GM10847 (cell line): Measurements from ENCODE around the gene LNX2.

ENCODE experiments used
- POLR2A ChIP-seq: IDR thresholded peaks from 2 replicates; pipeline ENCODE4 v1.6.1; 2011; ENCODE audit not compliant: insufficient read length; ENCODE audit errors: extremely low read depth

The LNX2 gene

GRCh38 chr13:27643334-27644132 is 23.2 kb upstream of the LNX2 start:
- no peak for TF ChIP-seq POLR2A

GRCh38 chr13:27641711-27642502 is 21.6 kb upstream of the LNX2 start:
- TF ChIP-seq POLR2A, result no peak

GRCh38 chr13:27639186-27639585 is 18.9 kb upstream of the LNX2 start:
- TF ChIP-seq POLR2A, result no peak

- TF ChIP-seq POLR2A, result no peak
These were observed 18.2 kb upstream of the LNX2 start for GRCh38 chr13:27638521-27638920.

GRCh38 chr13:27638001-27638400 is 17.7 kb upstream of the LNX2 start:
- no peak for TF ChIP-seq POLR2A

- TF ChIP-seq POLR2A, result no peak
These were observed 16.9 kb upstream of the LNX2 start for GRCh38 chr13:27637289-27637626.

- no peak for TF ChIP-seq POLR2A
These were observed 16.4 kb upstream of the LNX2 start for GRCh38 chr13:27636589-27637288.

GRCh38 chr13:27635266-27635665 is 14.9 kb upstream of the LNX2 start:
- TF ChIP-seq POLR2A, result no peak

GRCh38 chr13:27634791-27635190 is 14.5 kb upstream of the LNX2 start:
- TF ChIP-seq POLR2A, result no peak

GRCh38 chr13:27634231-27634630 is 13.9 kb upstream of the LNX2 start:
- TF ChIP-seq POLR2A, result no peak

- TF ChIP-seq POLR2A, result no peak
These were observed 12.3 kb upstream of the LNX2 start for GRCh38 chr13:27632648-27633047.

- no peak for TF ChIP-seq POLR2A
These were observed 11.9 kb upstream of the LNX2 start for GRCh38 chr13:27632214-27632613.

GRCh38 chr13:27631665-27632064 is 11.3 kb upstream of the LNX2 start:
- TF ChIP-seq POLR2A, result no peak

- no peak for TF ChIP-seq POLR2A
These were observed 10.8 kb upstream of the LNX2 start for GRCh38 chr13:27631156-27631555.

- no peak for TF ChIP-seq POLR2A
These were observed 7.8 kb upstream of the LNX2 start for GRCh38 chr13:27628081-27628480.

GRCh38 chr13:27627380-27627779 is 7.1 kb upstream of the LNX2 start:
- no peak for TF ChIP-seq POLR2A
